WERI-Rb-1 (cell line): Measurements from ENCODE around the gene SLC25A34.

Experiments used
- DNase-seq: peaks from one replicate; pipeline ENCODE4 v3.0.0-alpha.2; 2020
- H3K27ac ChIP-seq: fragments of 250-450 bp; sonication (Bioruptor Pico); 2 replicates; pipeline ENCODE4 v1.5.1; 2020; ENCODE audit warnings: mild to moderate bottlenecking, moderate library complexity
- H3K27me3 ChIP-seq: fragments of 250-450 bp; sonication (Bioruptor Pico); 2 replicates; pipeline ENCODE4 v1.5.1; 2021; ENCODE audit warnings: mild to moderate bottlenecking, low read depth, moderate library complexity; ENCODE audit not compliant: insufficient read depth, severe bottlenecking
- H3K36me3 ChIP-seq: fragments of 250-450 bp; sonication (Bioruptor Pico); 2 replicates; pipeline ENCODE4 v1.5.1; 2020; ENCODE audit warnings: mild to moderate bottlenecking, moderate library complexity
- H3K4me3 ChIP-seq: 2 replicates; pipeline ENCODE4 v1.5.1; 2011; ENCODE audit warnings: low read depth, mild to moderate bottlenecking, control low read depth, low read length
- H3K9me3 ChIP-seq: fragments of 250-450 bp; sonication (Bioruptor Pico); 2 replicates; pipeline ENCODE4 v1.5.1; 2021; ENCODE audit warnings: mild to moderate bottlenecking, moderate library complexity; ENCODE audit not compliant: severe bottlenecking
- TF ChIP-seq, protein P1 (sequence below): IDR thresholded peaks from 2 replicates; pipeline ENCODE4 v1.5.1; 2011; ENCODE audit warnings: low read depth, mild to moderate bottlenecking, control low read depth, inconsistent platforms, low read length

SLC25A34 gene

DNA sequence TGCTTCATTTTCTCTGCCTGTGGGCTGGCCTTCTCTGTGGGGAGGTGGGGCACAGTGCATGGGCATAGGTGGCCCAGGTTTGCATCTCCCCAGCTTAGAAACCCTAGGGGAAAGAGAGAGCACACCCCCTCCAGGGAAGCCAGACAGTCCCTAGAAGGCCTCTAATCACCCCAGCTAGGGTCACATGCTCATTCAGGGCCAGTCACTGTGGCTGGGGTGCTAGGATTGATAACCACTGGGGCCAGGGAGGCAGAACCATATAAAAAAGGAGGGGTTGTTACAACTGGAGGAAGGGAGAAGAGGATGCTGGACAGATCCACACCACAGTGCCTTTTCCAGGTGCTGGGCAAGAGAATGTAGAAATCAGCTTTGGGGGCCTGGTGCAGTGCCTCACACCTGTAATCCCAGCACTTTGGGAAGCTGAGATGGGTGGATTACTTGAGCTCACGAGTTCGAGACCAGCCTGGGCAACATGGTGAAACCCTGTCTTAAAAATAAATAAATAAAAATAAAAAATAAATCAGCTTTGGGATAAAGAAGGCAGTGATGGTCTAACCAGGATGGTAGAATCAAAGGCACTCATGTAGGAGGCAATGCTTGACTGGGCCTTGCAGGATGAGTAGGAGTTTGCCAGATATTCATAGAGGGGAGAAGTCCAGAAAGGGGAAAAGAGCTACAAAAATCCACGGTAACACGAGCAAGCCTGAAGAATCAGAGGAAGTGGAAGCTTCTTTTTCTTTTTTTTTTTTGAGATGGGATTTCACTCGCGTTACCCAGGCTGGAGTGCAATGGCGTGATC, 42.0 kb downstream of the SLC25A34 start:
- Histone ChIP-seq H3K4me3 (no peak overlapping the region), H3K9me3 (no peaks in the 10 kb centered on the region), H3K36me3 (peaks cover 11% of the 10 kb centered on the region), H3K27me3 (no peaks in the 10 kb centered on the region), H3K27ac (no peak overlapping the region)
- no peak for DNase-seq
- TF ChIP-seq, protein P1, sequence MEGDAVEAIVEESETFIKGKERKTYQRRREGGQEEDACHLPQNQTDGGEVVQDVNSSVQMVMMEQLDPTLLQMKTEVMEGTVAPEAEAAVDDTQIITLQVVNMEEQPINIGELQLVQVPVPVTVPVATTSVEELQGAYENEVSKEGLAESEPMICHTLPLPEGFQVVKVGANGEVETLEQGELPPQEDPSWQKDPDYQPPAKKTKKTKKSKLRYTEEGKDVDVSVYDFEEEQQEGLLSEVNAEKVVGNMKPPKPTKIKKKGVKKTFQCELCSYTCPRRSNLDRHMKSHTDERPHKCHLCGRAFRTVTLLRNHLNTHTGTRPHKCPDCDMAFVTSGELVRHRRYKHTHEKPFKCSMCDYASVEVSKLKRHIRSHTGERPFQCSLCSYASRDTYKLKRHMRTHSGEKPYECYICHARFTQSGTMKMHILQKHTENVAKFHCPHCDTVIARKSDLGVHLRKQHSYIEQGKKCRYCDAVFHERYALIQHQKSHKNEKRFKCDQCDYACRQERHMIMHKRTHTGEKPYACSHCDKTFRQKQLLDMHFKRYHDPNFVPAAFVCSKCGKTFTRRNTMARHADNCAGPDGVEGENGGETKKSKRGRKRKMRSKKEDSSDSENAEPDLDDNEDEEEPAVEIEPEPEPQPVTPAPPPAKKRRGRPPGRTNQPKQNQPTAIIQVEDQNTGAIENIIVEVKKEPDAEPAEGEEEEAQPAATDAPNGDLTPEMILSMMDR, result no peak

DNA sequence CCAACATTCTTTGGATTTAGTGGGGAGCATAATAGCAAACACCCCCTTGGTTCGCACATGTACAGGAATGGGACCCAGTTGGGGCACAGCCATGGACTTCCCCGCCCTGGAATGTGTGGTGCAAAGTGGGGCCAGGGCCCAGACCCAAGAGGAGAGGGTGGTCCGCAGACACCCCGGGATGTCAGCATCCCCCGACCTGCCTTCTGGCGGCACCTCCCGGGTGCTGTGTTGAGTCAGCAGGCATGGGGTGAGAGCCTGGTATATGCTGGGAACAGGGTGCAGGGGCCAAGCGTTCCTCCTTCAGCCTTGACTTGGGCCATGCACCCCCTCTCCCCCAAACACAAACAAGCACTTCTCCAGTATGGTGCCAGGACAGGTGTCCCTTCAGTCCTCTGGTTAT, 49.6 kb downstream of the SLC25A34 start:
- Histone ChIP-seq H3K27ac (no peak overlapping the region), H3K4me3 (no peak overlapping the region), H3K36me3 (peaks cover 4% of the 10 kb centered on the region), H3K27me3 (no peaks in the 10 kb centered on the region), H3K9me3 (no peaks in the 10 kb centered on the region)
- TF ChIP-seq, protein P1, result no peak
- DNase-seq, result no peak

GRCh38 chr1:15786581-15786980, 50.5 kb downstream of the SLC25A34 start:
- H3K27me3 ChIP-seq, result no peaks in the 10 kb centered on the region
- TF ChIP-seq, protein P1, result no peak
- H3K36me3 ChIP-seq, result peaks cover 4% of the 10 kb centered on the region
- H3K4me3 ChIP-seq, result no peak overlapping the region
- DNase-seq, result no peak
- H3K27ac ChIP-seq, result no peak overlapping the region
- H3K9me3 ChIP-seq, result no peaks in the 10 kb centered on the region

- no peaks in the 10 kb centered on the region for H3K27me3 ChIP-seq
- no peaks in the 10 kb centered on the region for H3K9me3 ChIP-seq
- no peak for DNase-seq
- TF ChIP-seq, protein P1, result no peak
- peaks cover 4% of the 10 kb centered on the region for H3K36me3 ChIP-seq
- no peak overlapping the region for H3K4me3 ChIP-seq
- no peak overlapping the region for H3K27ac ChIP-seq
These were observed 52.7 kb downstream of the SLC25A34 start for GRCh38 chr1:15788624-15789301.
